A549 (cell line): ENCODE results near the gene C2CD5.

Source experiments
- CTCF ChIP-seq: fragments of >200 bp; sonication (Bioruptor Twin); formaldehyde crosslinking; IDR thresholded peaks from 3 replicates; pipeline ENCODE4 v1.5.1; 2016
- RNF2 ChIP-seq: fragments of 200-600 bp; sonication (generic); IDR thresholded peaks from 2 replicates; pipeline ENCODE4 v1.6.1; 2016; ENCODE audit warnings: low read depth, mild to moderate bottlenecking, antibody characterized with exemption, moderate library complexity, borderline replicate concordance
- SREBF2 ChIP-seq: fragments of 450-650 bp; IDR thresholded peaks from 2 replicates; pipeline ENCODE4 v1.6.1; 2014; ENCODE audit warnings: mild to moderate bottlenecking, moderate library complexity
- TP53 ChIP-seq: fragments of 250-450 bp; sonication (Bioruptor Pico); IDR thresholded peaks from 2 replicates; pipeline ENCODE4 v1.5.0; 2021; ENCODE audit warnings: mild to moderate bottlenecking, moderate library complexity
- ZNF302 ChIP-seq: fragments of 250-450 bp; sonication (Bioruptor Pico); IDR thresholded peaks from 2 replicates; pipeline ENCODE4 v1.9.0; 2021; ENCODE audit warnings: inconsistent platforms, mild to moderate bottlenecking, moderate library complexity

- TF ChIP-seq ZNF302 (CRISPR knock-in tag) = no peak
- TF ChIP-seq CTCF = no peak
- TF ChIP-seq TP53 (CRISPR knock-in tag) = no peak
- no peak for TF ChIP-seq SREBF2
- no peak for TF ChIP-seq RNF2
These were observed 49.5 kb upstream of the C2CD5 start for GRCh38 chr12:22593864-22594263.
